GM23338 (cell line): Measurements from ENCODE around the gene RBM12.

Source experiments
- CREB1 ChIP-seq: fragments of 250-450 bp; sonication (Bioruptor Pico); IDR thresholded peaks from 2 replicates; pipeline ENCODE4 v1.5.0; 2020; ENCODE audit warnings: low read depth, mild to moderate bottlenecking, moderate library complexity
- EZH2 ChIP-seq: fragments of 200-600 bp; sonication (generic); IDR thresholded peaks from one replicate; pipeline ENCODE4 v1.8.0; 2017; ENCODE audit warnings: antibody characterized with exemption, mild to moderate bottlenecking, low read depth; ENCODE audit not compliant: unreplicated experiment
- EZH2phosphoT487 ChIP-seq: fragments of 200-600 bp; sonication (generic); IDR thresholded peaks from one replicate; pipeline ENCODE4 v1.8.1; 2018; ENCODE audit warnings: antibody characterized with exemption; ENCODE audit not compliant: unreplicated experiment
- POLR2AphosphoS5 ChIP-seq: IDR thresholded peaks from 2 replicates; pipeline ENCODE4 v1.6.1; 2016; ENCODE audit warnings: antibody characterized with exemption, low read depth
- ZNF462 ChIP-seq: fragments of 250-450 bp; sonication (Bioruptor Pico); IDR thresholded peaks from 2 replicates; pipeline ENCODE4 v1.5.0; 2020; ENCODE audit warnings: mild to moderate bottlenecking, moderate library complexity
- TF ChIP-seq, protein P1 (sequence below), 2 experiments: fragments of 200-600 bp in 1 of 2; sonication (generic) in 1 of 2; conservative IDR thresholded peaks; 2 replicates each; pipeline versions ENCODE4 v1.5.1 to v1.6.1; 2016 to 2017; ENCODE audit warnings: antibody characterized with exemption in 2 of 2, low read depth in 2 of 2, mild to moderate bottlenecking in 2 of 2, moderate library complexity in 1 of 2
- TF ChIP-seq, protein P2 (sequence below): IDR thresholded peaks from 2 replicates; pipeline ENCODE4 v1.6.1; 2016; ENCODE audit warnings: antibody characterized with exemption

DNA sequence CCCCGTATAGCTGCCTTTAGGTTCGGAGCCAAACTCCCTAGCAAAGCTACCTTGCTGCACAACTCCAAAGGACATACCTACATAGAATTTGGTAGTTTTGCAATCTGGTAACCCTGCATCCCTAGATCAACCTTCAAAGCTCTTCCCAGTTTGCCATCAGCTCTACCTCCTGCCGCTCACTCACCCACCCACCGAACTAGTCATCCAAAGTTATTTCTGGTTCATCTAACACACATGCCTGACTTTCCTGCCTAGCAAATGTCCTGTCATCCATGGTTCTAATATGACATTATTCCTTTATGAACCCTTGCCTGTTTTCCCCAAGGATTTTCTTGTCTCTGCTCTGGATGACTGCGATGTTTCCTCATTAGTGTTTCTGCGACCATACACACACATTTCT lies 27.4 kb downstream of the RBM12 start:
- TF ChIP-seq, protein P1, sequence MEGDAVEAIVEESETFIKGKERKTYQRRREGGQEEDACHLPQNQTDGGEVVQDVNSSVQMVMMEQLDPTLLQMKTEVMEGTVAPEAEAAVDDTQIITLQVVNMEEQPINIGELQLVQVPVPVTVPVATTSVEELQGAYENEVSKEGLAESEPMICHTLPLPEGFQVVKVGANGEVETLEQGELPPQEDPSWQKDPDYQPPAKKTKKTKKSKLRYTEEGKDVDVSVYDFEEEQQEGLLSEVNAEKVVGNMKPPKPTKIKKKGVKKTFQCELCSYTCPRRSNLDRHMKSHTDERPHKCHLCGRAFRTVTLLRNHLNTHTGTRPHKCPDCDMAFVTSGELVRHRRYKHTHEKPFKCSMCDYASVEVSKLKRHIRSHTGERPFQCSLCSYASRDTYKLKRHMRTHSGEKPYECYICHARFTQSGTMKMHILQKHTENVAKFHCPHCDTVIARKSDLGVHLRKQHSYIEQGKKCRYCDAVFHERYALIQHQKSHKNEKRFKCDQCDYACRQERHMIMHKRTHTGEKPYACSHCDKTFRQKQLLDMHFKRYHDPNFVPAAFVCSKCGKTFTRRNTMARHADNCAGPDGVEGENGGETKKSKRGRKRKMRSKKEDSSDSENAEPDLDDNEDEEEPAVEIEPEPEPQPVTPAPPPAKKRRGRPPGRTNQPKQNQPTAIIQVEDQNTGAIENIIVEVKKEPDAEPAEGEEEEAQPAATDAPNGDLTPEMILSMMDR (conservative IDR thresholded peaks at IDR 0.05; ENCODE audit: low read depth in 2 of 2) = no peak
- TF ChIP-seq POLR2AphosphoS5 (no peak), ZNF462 (CRISPR knock-in tag) (no peak), EZH2 (no peak), EZH2phosphoT487 (no peak), CREB1 (CRISPR knock-in tag) (no peak)
- TF ChIP-seq, protein P2, sequence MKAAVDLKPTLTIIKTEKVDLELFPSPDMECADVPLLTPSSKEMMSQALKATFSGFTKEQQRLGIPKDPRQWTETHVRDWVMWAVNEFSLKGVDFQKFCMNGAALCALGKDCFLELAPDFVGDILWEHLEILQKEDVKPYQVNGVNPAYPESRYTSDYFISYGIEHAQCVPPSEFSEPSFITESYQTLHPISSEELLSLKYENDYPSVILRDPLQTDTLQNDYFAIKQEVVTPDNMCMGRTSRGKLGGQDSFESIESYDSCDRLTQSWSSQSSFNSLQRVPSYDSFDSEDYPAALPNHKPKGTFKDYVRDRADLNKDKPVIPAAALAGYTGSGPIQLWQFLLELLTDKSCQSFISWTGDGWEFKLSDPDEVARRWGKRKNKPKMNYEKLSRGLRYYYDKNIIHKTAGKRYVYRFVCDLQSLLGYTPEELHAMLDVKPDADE = no peak
